Fibroblast of mammary gland (primary cell): ENCODE measurements around the gene RTKN2.

Experiments used
- DNase-seq: peaks from one replicate; pipeline ENCODE4 v3.0.0-alpha.2; 2010; ENCODE audit warnings: low read depth
- H3K4me3 ChIP-seq: 2 replicates; pipeline ENCODE4 v1.5.1; 2011; ENCODE audit warnings: low read depth, mild to moderate bottlenecking, low read length, moderate library complexity; ENCODE audit not compliant: control insufficient read depth
- TF ChIP-seq, protein P1 (sequence below): conservative IDR thresholded peaks from 2 replicates; pipeline ENCODE4 v1.5.1; 2011; ENCODE audit warnings: low read depth, low read length, inconsistent platforms; ENCODE audit not compliant: control insufficient read depth, insufficient read depth

Gene RTKN2

GRCh38 chr10:62186999-62187675 is 81.5 kb downstream of the RTKN2 start:
- H3K4me3 ChIP-seq: no peak overlapping the region
- DNase-seq: peak; percentile 52
- TF ChIP-seq, protein P1, sequence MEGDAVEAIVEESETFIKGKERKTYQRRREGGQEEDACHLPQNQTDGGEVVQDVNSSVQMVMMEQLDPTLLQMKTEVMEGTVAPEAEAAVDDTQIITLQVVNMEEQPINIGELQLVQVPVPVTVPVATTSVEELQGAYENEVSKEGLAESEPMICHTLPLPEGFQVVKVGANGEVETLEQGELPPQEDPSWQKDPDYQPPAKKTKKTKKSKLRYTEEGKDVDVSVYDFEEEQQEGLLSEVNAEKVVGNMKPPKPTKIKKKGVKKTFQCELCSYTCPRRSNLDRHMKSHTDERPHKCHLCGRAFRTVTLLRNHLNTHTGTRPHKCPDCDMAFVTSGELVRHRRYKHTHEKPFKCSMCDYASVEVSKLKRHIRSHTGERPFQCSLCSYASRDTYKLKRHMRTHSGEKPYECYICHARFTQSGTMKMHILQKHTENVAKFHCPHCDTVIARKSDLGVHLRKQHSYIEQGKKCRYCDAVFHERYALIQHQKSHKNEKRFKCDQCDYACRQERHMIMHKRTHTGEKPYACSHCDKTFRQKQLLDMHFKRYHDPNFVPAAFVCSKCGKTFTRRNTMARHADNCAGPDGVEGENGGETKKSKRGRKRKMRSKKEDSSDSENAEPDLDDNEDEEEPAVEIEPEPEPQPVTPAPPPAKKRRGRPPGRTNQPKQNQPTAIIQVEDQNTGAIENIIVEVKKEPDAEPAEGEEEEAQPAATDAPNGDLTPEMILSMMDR: no peak

DNA sequence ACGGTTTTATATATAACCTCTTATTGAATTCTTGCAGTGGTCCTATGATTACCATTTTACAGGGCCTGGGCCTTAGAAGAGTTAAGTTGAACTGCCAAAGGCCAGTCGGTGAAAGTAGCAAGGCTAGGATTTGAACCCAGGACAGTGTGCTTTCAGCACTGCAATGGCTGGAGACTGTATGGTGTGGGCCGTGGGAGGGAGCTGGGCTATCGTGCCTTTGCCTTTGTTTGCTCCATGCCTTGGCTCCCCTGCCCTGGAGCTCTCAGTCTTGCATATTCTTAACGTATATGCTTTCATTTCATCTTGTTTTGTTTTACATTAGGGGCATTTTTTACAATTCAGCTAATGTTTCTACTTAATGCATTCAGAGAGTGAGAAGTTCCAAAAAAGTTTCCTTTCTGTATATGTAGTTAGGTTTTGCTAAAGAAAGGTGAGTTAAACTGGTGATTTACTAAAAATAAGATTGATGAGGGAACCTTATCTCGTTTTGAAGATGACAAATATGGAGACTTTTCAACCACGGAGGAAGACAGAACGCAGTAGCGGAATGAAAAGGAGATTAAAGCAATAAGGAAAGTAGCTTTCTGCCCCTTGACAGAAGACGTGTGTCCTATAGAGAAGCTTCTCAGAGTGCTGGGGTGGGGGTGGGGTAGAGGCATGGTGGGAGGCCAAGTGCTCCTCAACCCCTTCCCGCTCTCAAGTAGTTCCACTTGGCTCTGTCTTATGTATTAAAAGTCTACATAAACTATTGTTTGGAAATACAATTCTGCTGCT is 82.5 kb downstream of the RTKN2 start:
- TF ChIP-seq, protein P1: no peak
- DNase-seq: no peak
- no peak overlapping the region for H3K4me3 ChIP-seq

- no peak overlapping the region for H3K4me3 ChIP-seq
- no peak for DNase-seq
- TF ChIP-seq, protein P1: no peak
Observed at GRCh38 chr10:62183857-62184795, 84.5 kb downstream of the RTKN2 start.

- no peak overlapping the region for H3K4me3 ChIP-seq
- TF ChIP-seq, protein P1: no peak
- no peak for DNase-seq
Observed at GRCh38 chr10:62183442-62183841, 85.2 kb downstream of the RTKN2 start.

DNA sequence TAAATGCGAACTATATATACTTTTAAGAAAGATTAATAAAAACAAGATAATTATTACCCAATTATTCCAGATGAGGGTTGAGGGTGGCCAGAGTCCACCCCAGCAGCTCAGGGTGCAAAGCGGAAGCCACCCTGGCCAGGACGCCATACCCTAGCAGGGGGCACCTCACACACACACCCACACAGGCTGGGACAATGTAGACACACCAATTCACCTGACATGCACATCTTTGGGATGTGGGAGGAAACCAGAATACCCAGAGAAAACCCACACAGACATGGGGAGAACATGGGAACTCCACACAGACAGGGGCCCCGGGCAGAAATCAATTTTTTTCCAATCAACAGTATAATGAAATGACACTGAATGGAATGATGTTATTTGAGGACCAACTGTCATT is 86.0 kb downstream of the RTKN2 start:
- DNase-seq: no peak
- TF ChIP-seq, protein P1: no peak
- no peak overlapping the region for H3K4me3 ChIP-seq

DNA sequence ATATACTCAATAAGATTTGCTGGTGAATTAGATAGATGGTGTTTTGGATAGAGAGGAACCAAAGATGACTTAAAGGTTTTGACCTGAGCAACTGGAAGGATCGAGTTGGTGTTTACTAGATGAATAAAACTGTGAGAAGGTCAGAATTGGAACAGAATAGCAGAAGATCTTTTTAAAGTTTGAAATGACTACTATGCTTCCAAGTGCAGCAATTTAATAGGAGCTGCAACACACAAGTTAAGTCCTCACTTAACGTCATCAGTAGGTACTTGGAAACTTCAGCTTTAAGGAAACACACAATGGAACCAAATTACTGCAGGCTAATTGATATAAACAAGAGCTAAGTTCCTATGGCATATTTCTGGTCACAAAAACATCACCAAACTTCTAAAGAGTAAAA is 86.5 kb downstream of the RTKN2 start:
- TF ChIP-seq, protein P1: no peak
- DNase-seq: no peak
- H3K4me3 ChIP-seq: no peak overlapping the region
